Measurements from ENCODE around the gene RFX2.

GRCh38 chr19:6150289-6150688 is 40.0 kb upstream of the RFX2 start:
- TF ChIP-seq STAT6 (CRISPR knock-in tag; conservative IDR thresholded peaks at IDR 0.05; ENCODE audit: low read depth) (no peak), CTCF (IDR thresholded peaks at IDR 0.05) (no peak), TEAD1 (CRISPR knock-in tag; IDR thresholded peaks at IDR 0.05) (no peak)

Data from WTC11 (cell line).